ENCODE data around the gene LRRC27. TPM values are rescaled to one million over a fixed set of nuclear protein-coding genes. Genes with fewer than 3 reads are reported as not detected.

Gene LRRC27
- total RNA-seq, 2 experiments from 2014 or later: 13.0 to 17.3 TPM

DNA sequence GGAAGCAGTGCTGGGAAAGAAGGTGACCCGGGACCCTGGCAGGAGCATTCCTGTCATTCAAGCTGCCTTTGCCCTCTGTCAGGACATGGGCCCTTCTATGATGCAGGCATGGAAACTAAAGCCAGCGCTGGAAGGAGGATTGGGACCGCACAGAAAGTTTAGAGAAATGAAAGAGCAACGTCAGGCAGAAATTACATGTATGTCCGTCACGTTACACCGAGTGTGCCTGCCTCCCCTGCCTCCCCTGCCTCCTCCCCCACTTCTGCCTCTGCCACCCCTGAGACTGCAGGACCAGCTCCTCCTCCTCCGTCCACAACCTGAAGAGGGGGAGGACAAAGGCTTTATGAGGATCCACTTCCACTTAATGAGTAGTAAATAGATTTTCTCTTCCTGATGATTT is 51.1 kb downstream of the LRRC27 start:
- Histone ChIP-seq H3K4me1 (ENCODE audit: insufficient read depth, low read length, poor library complexity, severe bottlenecking) (peaks cover 5% of the 10 kb centered on the region), H3K4me3 (ENCODE audit: low read depth, low read length, poor library complexity, severe bottlenecking) (no peak overlapping the region), H3K9me3 (ENCODE audit: low read length) (no peaks in the 10 kb centered on the region), H3K79me2 (ENCODE audit: insufficient read depth, low read depth, low read length) (no peaks in the 10 kb centered on the region), H2AFZ (ENCODE audit: low read length) (peak overlapping the region; percentile 42; the same call in 1 of the 2 replicates), H4K20me1 (ENCODE audit: insufficient read depth, low read length) (no peaks in the 10 kb centered on the region), H3K4me2 (ENCODE audit: low read length) (no peak overlapping the region), H3K36me3 (ENCODE audit: insufficient read depth, low read length) (no peaks in the 10 kb centered on the region), H3K9me2 (ENCODE audit: insufficient read depth, low read length) (no peaks in the 10 kb centered on the region), H3K27ac (ENCODE audit: low read depth, low read length, poor library complexity, severe bottlenecking) (no peak overlapping the region)
- no TSS peak for BruUV-seq (replicated peaks)
- no peak for DNase-seq (ENCODE audit: low spot score)
- TF ChIP-seq, protein P1, sequence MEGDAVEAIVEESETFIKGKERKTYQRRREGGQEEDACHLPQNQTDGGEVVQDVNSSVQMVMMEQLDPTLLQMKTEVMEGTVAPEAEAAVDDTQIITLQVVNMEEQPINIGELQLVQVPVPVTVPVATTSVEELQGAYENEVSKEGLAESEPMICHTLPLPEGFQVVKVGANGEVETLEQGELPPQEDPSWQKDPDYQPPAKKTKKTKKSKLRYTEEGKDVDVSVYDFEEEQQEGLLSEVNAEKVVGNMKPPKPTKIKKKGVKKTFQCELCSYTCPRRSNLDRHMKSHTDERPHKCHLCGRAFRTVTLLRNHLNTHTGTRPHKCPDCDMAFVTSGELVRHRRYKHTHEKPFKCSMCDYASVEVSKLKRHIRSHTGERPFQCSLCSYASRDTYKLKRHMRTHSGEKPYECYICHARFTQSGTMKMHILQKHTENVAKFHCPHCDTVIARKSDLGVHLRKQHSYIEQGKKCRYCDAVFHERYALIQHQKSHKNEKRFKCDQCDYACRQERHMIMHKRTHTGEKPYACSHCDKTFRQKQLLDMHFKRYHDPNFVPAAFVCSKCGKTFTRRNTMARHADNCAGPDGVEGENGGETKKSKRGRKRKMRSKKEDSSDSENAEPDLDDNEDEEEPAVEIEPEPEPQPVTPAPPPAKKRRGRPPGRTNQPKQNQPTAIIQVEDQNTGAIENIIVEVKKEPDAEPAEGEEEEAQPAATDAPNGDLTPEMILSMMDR (conservative IDR thresholded peaks at IDR 0.05; ENCODE audit: low read length): no peak
- no peak for TF ChIP-seq EZH2phosphoT487 (IDR thresholded peaks at IDR 0.05; ENCODE audit: borderline replicate concordance, low read depth, low read length)
- POLR2A ChIA-PET: interaction anchor here (1.1 kb wide), 1 partner anchor 38 kb away, joined by 3 read pairs; no protein-coding TSS in a partner anchor
- CTCF ChIA-PET (ENCODE audit: unreplicated experiment): no interaction called here
- intact Hi-C loops (cut with micrococcal nuclease; ENCODE audit: unreplicated experiment): loop anchor here (10.0 kb wide), 1 partner anchor 152 kb away; the partner anchor contains the start of gene INPP5A

DNA sequence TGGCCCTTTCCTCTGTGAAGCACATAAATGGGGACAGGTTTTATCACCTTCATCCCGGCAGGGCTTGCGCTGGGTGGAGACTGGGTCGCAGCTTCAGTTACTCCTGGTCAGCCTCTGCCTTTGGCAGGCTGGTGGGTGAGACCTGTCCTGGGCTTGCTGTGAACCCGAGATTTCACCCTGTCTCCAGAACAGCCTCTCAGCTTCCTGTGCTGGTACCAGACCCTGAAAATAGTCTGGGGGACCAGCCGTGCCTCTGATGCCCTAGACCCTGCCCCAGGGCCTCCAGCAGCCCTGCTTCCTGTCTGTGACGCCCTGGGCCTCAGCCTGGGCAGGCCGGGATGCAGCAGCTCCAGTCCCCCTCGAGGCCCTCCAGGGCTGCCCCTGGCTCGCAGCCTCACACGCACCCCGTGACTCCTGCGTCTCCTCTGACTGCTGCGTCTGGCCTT is 51.8 kb downstream of the LRRC27 start:
- H2AFZ ChIP-seq (ENCODE audit: low read length): no peak overlapping the region
- no peak overlapping the region for H3K27ac ChIP-seq (ENCODE audit: low read depth, low read length, poor library complexity, severe bottlenecking)
- no peak overlapping the region for H3K4me3 ChIP-seq (ENCODE audit: low read depth, low read length, poor library complexity, severe bottlenecking)
- H3K36me3 ChIP-seq (ENCODE audit: insufficient read depth, low read length): no peaks in the 10 kb centered on the region
- H3K4me1 ChIP-seq (ENCODE audit: insufficient read depth, low read length, poor library complexity, severe bottlenecking): peaks cover 5% of the 10 kb centered on the region
- H4K20me1 ChIP-seq (ENCODE audit: insufficient read depth, low read length): no peaks in the 10 kb centered on the region
- no peak for DNase-seq (ENCODE audit: low spot score)
- H3K9me3 ChIP-seq (ENCODE audit: low read length): no peaks in the 10 kb centered on the region
- no peaks in the 10 kb centered on the region for H3K79me2 ChIP-seq (ENCODE audit: insufficient read depth, low read depth, low read length)
- POLR2A ChIA-PET: interaction anchor here (1.1 kb wide), 1 partner anchor 37 kb away, joined by 3 read pairs; no protein-coding TSS in a partner anchor
- H3K9me2 ChIP-seq (ENCODE audit: insufficient read depth, low read length): no peaks in the 10 kb centered on the region
- TF ChIP-seq, protein P1 (conservative IDR thresholded peaks at IDR 0.05; ENCODE audit: low read length): no peak
- no peak for TF ChIP-seq EZH2phosphoT487 (IDR thresholded peaks at IDR 0.05; ENCODE audit: borderline replicate concordance, low read depth, low read length)
- H3K4me2 ChIP-seq (ENCODE audit: low read length): no peak overlapping the region
- no TSS peak for BruUV-seq (replicated peaks)
- intact Hi-C loops (cut with micrococcal nuclease; ENCODE audit: unreplicated experiment): loop anchor here (10.0 kb wide), 1 partner anchor 151 kb away; the partner anchor contains the start of gene INPP5A
- CTCF ChIA-PET (ENCODE audit: unreplicated experiment): no interaction called here
